Right lobe of liver (tissue), 6 donors: ENCODE measurements around the gene CERS6. TPM values are rescaled to one million over a fixed set of nuclear protein-coding genes. Genes with fewer than 3 reads are reported as not detected.

Experiments used
- ATAC-seq, 4 donors: fragments of 200-7000 bp; cut with Tn5 transposase; one replicate each; pipeline ENCODE4 v1.9.1; 2020; ENCODE audit warnings: mild to moderate bottlenecking in 4 of 4, moderate library complexity in 4 of 4
- DNase-seq, 3 donors: peaks; one replicate each; pipeline ENCODE4 v3.0.0-alpha.2; 2020
- H3K27ac ChIP-seq, 3 donors: fragments of 200-600 bp; one replicate each; pipeline ENCODE4 v1.8.0; 2022
- H3K27me3 ChIP-seq, 2 donors: fragments of 200-600 bp; one replicate each; pipeline ENCODE4 v1.8.0; 2022
- H3K36me3 ChIP-seq, 4 donors: fragments of 200-600 bp; sonication (generic) in 1 of 4; one replicate each; pipeline versions ENCODE4 v1.5.1 to v1.8.0; 2017 to 2022; ENCODE audit warnings: control low read depth in 1 of 4
- H3K4me1 ChIP-seq, 4 donors: fragments of 200-600 bp; sonication (generic) in 1 of 4; one replicate each; pipeline versions ENCODE4 v1.5.1 to v1.8.0; 2017 to 2022; ENCODE audit warnings: control low read depth in 1 of 4
- H3K4me3 ChIP-seq, 3 donors: fragments of 200-600 bp; one replicate each; pipeline ENCODE4 v1.8.0; 2022
- H3K9me3 ChIP-seq, 4 donors: fragments of 200-600 bp; sonication (generic) in 1 of 4; one replicate each; pipeline versions ENCODE4 v1.5.1 to v1.8.0; 2017 to 2022; ENCODE audit warnings: control low read depth in 1 of 4
- CTCF ChIP-seq, 4 donors: fragments of 200-600 bp in 3 of 4; fragments of 450-650 bp in 1 of 4; IDR thresholded peaks; one replicate each; pipeline versions ENCODE4 v1.5.1 to v1.8.0; 2016 to 2022; ENCODE audit warnings: antibody characterized with exemption in 4 of 4, mild to moderate bottlenecking in 2 of 4
- POLR2A ChIP-seq: fragments of 450-650 bp; IDR thresholded peaks from one replicate; pipeline ENCODE4 v1.6.1; 2017; ENCODE audit warnings: antibody characterized with exemption, mild to moderate bottlenecking
- WGBS: methylation state at CpG from one replicate; pipeline ENCODE4 v1.1.6; 2018; ENCODE audit warnings: low coverage, low lambda C conversion rate; ENCODE audit not compliant: insufficient coverage; ENCODE audit errors: missing lambda C conversion rate; 5-methylcytosine and 5-hydroxymethylcytosine counted together
- intact Hi-C, 2 donors: fragments of 100-400 bp; cut with DNase I; formaldehyde crosslinking; loops; one replicate each; pipeline versions ENCODE4 v1.11.2 to v1.14.1; 2022
- total RNA-seq, 6 experiments: library from RNA; depleted of rRNA in 2 of 6; stranded (reverse); fragments of >200 nt in 2 of 6; fragmentation: NEBNext Ultra II Directional in 3 of 6; extraction: Animal tissue kit (Norgen Biotek cat#: 25700) in 3 of 6; gene quantifications; one replicate each; pipeline versions ENCODE4 v1.1.0 to v1.2.4, GENCODE V29; 2016 to 2023
- donor health status: DM: no; HTN: yes; CAD: no.
- donor health status: DM: no; HTN: no; CAD: no.
- donor health status: DM: no; HTN: no; CAD: no.
- donor health status: DM: no; HTN: yes; CAD: no.
- donor health status: DM: no; HTN: yes; CAD: no.

CERS6 gene
- total RNA-seq, 6 experiments from 2014 or later: 10.4 to 30.1 (median 15.6) TPM

- DNase-seq: no peak
- Histone ChIP-seq H3K4me3 (no peak overlapping the region), H3K36me3 (no peaks in the 10 kb centered on the region), H3K4me1 (no peaks in the 10 kb centered on the region), H3K27ac (no peak overlapping the region), H3K9me3 (no peaks in the 10 kb centered on the region), H3K27me3 (no peaks in the 10 kb centered on the region)
- no peak for ATAC-seq
- no peak for TF ChIP-seq CTCF (IDR thresholded peaks at IDR 0.05)
- no peak for TF ChIP-seq POLR2A
- intact Hi-C loops: no loop called here
- 78% methylated on average over 2 of the region's 2 CpGs for WGBS
Measured at GRCh38 chr2:168524005-168524404, 67.9 kb downstream of the CERS6 start.

DNA sequence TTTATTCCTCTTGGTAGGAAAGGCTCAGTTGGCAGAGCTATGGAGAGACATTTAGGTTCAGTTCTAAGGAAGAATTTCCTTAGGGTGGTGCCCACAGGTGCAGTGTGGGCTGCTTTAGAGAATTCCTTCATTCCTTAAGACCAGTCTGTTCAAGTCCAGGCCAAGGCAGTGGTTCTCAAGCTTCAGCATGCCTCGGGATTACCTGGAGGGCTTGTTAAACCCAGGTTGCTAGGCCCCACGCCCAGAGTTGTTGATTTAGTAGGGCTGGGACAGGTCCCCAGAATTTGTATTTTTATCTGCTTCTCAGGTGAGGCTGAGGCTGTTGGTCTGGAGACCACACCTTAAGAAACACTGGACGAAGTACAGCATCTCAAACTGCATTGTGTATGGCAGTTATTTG, 68.9 kb downstream of the CERS6 start:
- ATAC-seq: no peak
- Histone ChIP-seq H3K27me3 (no peaks in the 10 kb centered on the region), H3K27ac (no peak overlapping the region), H3K36me3 (no peaks in the 10 kb centered on the region), H3K4me1 (no peaks in the 10 kb centered on the region), H3K4me3 (no peak overlapping the region), H3K9me3 (no peaks in the 10 kb centered on the region)
- no peak for TF ChIP-seq CTCF (IDR thresholded peaks at IDR 0.05)
- no peak for TF ChIP-seq POLR2A
- DNase-seq: no peak
- intact Hi-C loops: no loop called here
- 83% methylated on average over 1 of the region's 3 CpGs for WGBS

DNA sequence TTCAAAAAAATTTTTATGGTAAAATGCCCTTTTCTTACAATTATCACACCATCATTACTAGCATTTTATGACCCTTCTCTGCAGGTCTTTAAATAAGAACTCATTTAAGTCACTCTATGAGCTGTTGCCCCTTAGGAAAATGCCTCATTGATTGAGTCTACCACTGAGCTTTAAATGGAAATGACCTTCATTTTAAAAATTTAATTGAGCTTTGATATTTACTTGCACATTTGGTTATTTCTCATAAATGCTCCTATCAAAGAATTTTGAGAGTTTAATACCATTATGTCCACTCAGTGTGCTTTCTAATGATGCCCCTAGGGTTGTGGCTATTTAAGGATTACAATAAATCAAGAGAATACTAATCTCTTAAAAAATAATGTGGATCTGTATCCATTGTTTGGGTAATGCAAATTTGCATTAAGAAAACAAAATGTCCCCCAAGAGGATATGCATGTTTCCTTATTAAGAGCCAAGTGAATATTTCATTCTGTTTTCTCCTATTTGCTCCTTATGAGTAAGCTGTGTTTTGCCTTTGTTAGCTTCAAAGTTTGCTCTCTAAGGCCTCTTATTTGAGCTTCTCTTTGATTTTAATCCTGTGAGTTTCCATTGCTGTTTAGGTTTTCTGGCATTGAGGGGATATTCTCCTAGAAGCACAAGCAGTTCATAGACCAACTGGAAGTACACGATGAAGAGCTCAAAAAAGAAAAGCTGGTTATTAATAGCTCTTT, 69.8 kb downstream of the CERS6 start:
- Histone ChIP-seq H3K9me3 (no peaks in the 10 kb centered on the region), H3K27ac (no peak overlapping the region), H3K36me3 (no peaks in the 10 kb centered on the region), H3K4me3 (no peak overlapping the region), H3K4me1 (no peaks in the 10 kb centered on the region), H3K27me3 (no peaks in the 10 kb centered on the region)
- no peak for TF ChIP-seq POLR2A
- DNase-seq (no peak), ATAC-seq (no peak)
- intact Hi-C loops: no loop called here
- WGBS: 71% methylated on average over 1 of the region's 1 CpG

DNA sequence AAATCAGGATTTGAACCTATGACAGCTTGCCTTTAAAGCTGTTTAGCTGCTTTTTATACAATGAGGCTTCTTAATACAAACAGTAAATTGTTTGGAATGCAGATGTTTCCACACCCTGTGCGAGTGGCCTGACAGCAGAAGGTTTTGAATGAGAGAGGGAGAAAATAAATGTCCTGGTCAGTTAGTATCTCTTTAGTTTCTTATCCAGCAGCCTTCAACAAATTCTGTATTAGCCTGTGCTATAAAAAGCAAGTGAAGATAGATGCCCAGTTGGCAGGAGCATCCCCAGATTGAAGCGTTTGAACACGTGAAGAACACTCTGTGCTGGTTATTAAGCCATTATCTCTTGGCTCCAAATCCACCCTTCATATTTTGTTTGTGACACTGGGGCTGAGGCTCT, 70.6 kb downstream of the CERS6 start:
- 50% methylated on average over 3 of the region's 3 CpGs for WGBS
- no peak overlapping the region for H3K4me3 ChIP-seq
- no peak for TF ChIP-seq POLR2A
- no peak for TF ChIP-seq CTCF (IDR thresholded peaks at IDR 0.05)
- H3K4me1 ChIP-seq: no peaks in the 10 kb centered on the region
- H3K36me3 ChIP-seq: no peaks in the 10 kb centered on the region
- no peaks in the 10 kb centered on the region for H3K27me3 ChIP-seq
- H3K27ac ChIP-seq: no peak overlapping the region
- intact Hi-C loops: no loop called here
- DNase-seq: peak in 1 of 3 donors; percentile 50
- H3K9me3 ChIP-seq: no peaks in the 10 kb centered on the region
- peak in 2 of 4 donors; percentile 67 to 81 for ATAC-seq

GRCh38 chr2:168528016-168528415, 71.9 kb downstream of the CERS6 start:
- H3K4me3 ChIP-seq: no peak overlapping the region
- ATAC-seq: no peak

More at GRCh38 chr2:168528016-168528415, 71.9 kb downstream of the CERS6 start:
- Histone ChIP-seq H3K4me1 (peaks cover 0 to 2% (median 0%) of the 10 kb centered on the region in 4 donors), H3K27me3 (no peaks in the 10 kb centered on the region), H3K27ac (no peak overlapping the region), H3K9me3 (no peaks in the 10 kb centered on the region), H3K36me3 (no peaks in the 10 kb centered on the region)
- TF ChIP-seq CTCF (IDR thresholded peaks at IDR 0.05): no peak
- TF ChIP-seq POLR2A: no peak
- DNase-seq: no peak
- intact Hi-C loops: no loop called here
